ENCODE results near the gene SLC12A5.

Gene SLC12A5

DNA sequence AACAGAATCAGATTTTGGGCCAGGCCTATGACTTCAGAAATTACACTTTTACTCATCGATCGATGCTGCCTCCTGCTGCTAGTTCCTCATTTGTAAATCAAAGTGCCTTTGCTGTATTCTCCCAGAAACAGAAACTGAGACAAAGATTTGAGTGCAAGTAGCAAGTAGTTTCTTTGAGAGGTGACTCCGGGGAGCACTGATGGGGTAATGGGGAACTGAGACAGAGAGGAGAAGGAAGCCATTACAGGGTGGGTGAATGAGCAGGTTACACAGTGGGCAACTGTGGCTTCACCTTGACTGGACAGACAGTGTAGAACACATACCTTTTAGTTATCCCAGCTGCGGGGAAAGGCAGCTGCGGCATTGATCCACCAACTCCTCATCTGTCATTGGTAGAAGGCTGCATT is 79.4 kb downstream of the SLC12A5 start:
- DNase-seq (ENCODE audit: low read depth in 2 of 2), result no peak

DNA sequence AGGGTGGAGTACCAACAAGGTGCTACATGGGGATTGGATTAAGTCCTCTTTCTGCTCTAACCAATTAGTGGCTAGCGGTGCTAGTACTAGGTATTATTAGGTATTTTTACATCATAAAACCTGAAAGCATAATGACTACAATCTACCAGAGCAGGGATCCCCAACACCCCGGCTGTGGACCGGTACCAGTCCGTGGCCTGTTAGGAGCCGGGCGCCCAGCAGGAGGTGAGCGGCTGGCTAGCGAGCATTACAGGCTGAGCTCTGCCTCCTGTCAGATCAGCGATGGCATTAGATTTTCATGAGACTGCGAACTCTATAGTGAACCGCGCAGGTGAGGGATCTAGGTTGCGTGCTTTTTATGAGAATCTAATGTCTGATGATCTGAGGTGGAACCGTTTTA is 80.0 kb downstream of the SLC12A5 start:
- no peak for DNase-seq (ENCODE audit: low read depth in 2 of 2)

All from stimulated activated CD4-positive, alpha-beta T cell treated with anti-CD3 and anti-CD28 coated beads, Interleukin-12 subunit alpha, Interleukin-12 subunit beta, amount 100 ng/mL, for 24 hours (primary cell).